Epithelial cell of esophagus (primary cell): ENCODE results near the gene RPUSD1.

Source experiments
- DNase-seq: peaks from one replicate; pipeline ENCODE4 v3.0.0; 2010; ENCODE audit warnings: low read depth
- H3K4me3 ChIP-seq: 2 replicates; pipeline ENCODE4 v1.5.1; 2011; ENCODE audit warnings: mild to moderate bottlenecking, low read length, control low read depth
- CTCF ChIP-seq: IDR thresholded peaks from 2 replicates; pipeline ENCODE4 v1.5.1; 2011; ENCODE audit warnings: low read depth, mild to moderate bottlenecking, low read length, control low read depth, inconsistent platforms; ENCODE audit not compliant: insufficient read depth; ENCODE audit errors: missing control alignments

The RPUSD1 gene

GRCh38 chr16:781346-782010 is 6.7 kb downstream of the RPUSD1 start:
- H3K4me3 ChIP-seq = no peak overlapping the region
- no peak for TF ChIP-seq CTCF
- DNase-seq = no peak

GRCh38 chr16:780296-780695 is 7.9 kb downstream of the RPUSD1 start:
- no peak overlapping the region for H3K4me3 ChIP-seq
- TF ChIP-seq CTCF = no peak

GRCh38 chr16:779561-779960 is 8.6 kb downstream of the RPUSD1 start:
- TF ChIP-seq CTCF = no peak
- H3K4me3 ChIP-seq = no peak overlapping the region

More at GRCh38 chr16:780296-780695, 7.9 kb downstream of the RPUSD1 start:
- no peak for DNase-seq

GRCh38 chr16:778909-779527 is 9.2 kb downstream of the RPUSD1 start:
- H3K4me3 ChIP-seq = no peak overlapping the region
- TF ChIP-seq CTCF = no peak
- DNase-seq = no peak

More at GRCh38 chr16:779561-779960, 8.6 kb downstream of the RPUSD1 start:
- DNase-seq = no peak

- TF ChIP-seq CTCF = no peak
- no peak for DNase-seq
Observed at GRCh38 chr16:778447-778846, 9.7 kb downstream of the RPUSD1 start.

GRCh38 chr16:777826-778225 is 10.4 kb downstream of the RPUSD1 start:
- H3K4me3 ChIP-seq = no peak overlapping the region
- peak; percentile 40 for DNase-seq
- no peak for TF ChIP-seq CTCF

More at GRCh38 chr16:778447-778846, 9.7 kb downstream of the RPUSD1 start:
- H3K4me3 ChIP-seq = no peak overlapping the region
